Measurements from ENCODE around the gene CTAGE6.
"Not testable (repeated sequence)": the region's sequence is repeated elsewhere in the genome, so short reads cannot be mapped to it uniquely, and the experiment has no call there.

CTAGE6 gene

GRCh38 chr7:143757596-143757995 lies at the start of gene CTAGE6:
CTAGE6 (minus strand) TSS chr7:143757696; CDS start chr7:143757658, 38 bp downstream.
- DNase-seq (ENCODE audit: low spot score) = not testable (repeated sequence)

- not testable (repeated sequence) for DNase-seq (ENCODE audit: low spot score)
Measured at GRCh38 chr7:143806664-143807071, 49.2 kb upstream of the CTAGE6 start.

GRCh38 chr7:143797896-143798290 lies 40.4 kb upstream of the CTAGE6 start:
- DNase-seq (ENCODE audit: low spot score) = not testable (repeated sequence)

- not testable (repeated sequence) for DNase-seq (ENCODE audit: low spot score)
Measured at GRCh38 chr7:143797119-143797895, 39.8 kb upstream of the CTAGE6 start.

GRCh38 chr7:143795653-143796052 lies 38.2 kb upstream of the CTAGE6 start:
- DNase-seq (ENCODE audit: low spot score) = not testable (repeated sequence)

- not testable (repeated sequence) for DNase-seq (ENCODE audit: low spot score)
Measured at GRCh38 chr7:143792633-143793032, 35.1 kb upstream of the CTAGE6 start.

- DNase-seq (ENCODE audit: low spot score) = not testable (repeated sequence)
Measured at GRCh38 chr7:143785415-143786182, 28.1 kb upstream of the CTAGE6 start.

- DNase-seq (ENCODE audit: low spot score) = not testable (repeated sequence)
Measured at GRCh38 chr7:143779591-143779990, 22.1 kb upstream of the CTAGE6 start.

GRCh38 chr7:143772738-143773468 lies 15.4 kb upstream of the CTAGE6 start:
- not testable (repeated sequence) for DNase-seq (ENCODE audit: low spot score)

GRCh38 chr7:143767531-143767930 lies 10.0 kb upstream of the CTAGE6 start:
- DNase-seq (ENCODE audit: low spot score) = not testable (repeated sequence)

GRCh38 chr7:143765678-143766077 lies 8.2 kb upstream of the CTAGE6 start:
- not testable (repeated sequence) for DNase-seq (ENCODE audit: low spot score)

- DNase-seq (ENCODE audit: low spot score) = not testable (repeated sequence)
Measured at GRCh38 chr7:143763065-143763464, 5.6 kb upstream of the CTAGE6 start.

GRCh38 chr7:143745340-143745739 lies 12.2 kb downstream of the CTAGE6 start:
- DNase-seq (ENCODE audit: low spot score) = not testable (repeated sequence)

- DNase-seq (ENCODE audit: low spot score) = peak; percentile 47
Measured at GRCh38 chr7:143737037-143737819, 20.3 kb downstream of the CTAGE6 start.

- no peak for DNase-seq (ENCODE audit: low spot score)
Measured at GRCh38 chr7:143735962-143736361, 21.5 kb downstream of the CTAGE6 start.

GRCh38 chr7:143733876-143734275 lies 23.6 kb downstream of the CTAGE6 start:
- DNase-seq (ENCODE audit: low spot score) = no peak

GRCh38 chr7:143728333-143728862 lies 29.1 kb downstream of the CTAGE6 start:
- DNase-seq (ENCODE audit: low spot score) = no peak

- DNase-seq (ENCODE audit: low spot score) = not testable (repeated sequence)
Measured at GRCh38 chr7:143727561-143727960, 29.9 kb downstream of the CTAGE6 start.

- DNase-seq (ENCODE audit: low spot score) = not testable (repeated sequence)
Measured at GRCh38 chr7:143726143-143726542, 31.4 kb downstream of the CTAGE6 start.

GRCh38 chr7:143720335-143720734 lies 37.2 kb downstream of the CTAGE6 start:
- not testable (repeated sequence) for DNase-seq (ENCODE audit: low spot score)

GRCh38 chr7:143715543-143716193 lies 41.8 kb downstream of the CTAGE6 start:
- not testable (repeated sequence) for DNase-seq (ENCODE audit: low spot score)
